Hematopoietic multipotent progenitor cell treated with erythropoietin and hydrocortisone succinate and interleukin-3 and kit ligand, for 4 days (in vitro differentiated cells): ENCODE results near the gene FOXP1.

ENCODE experiments used
- DNase-seq: peaks from one replicate; pipeline ENCODE4 v3.0.0-alpha.2; 2015

Gene FOXP1

DNA sequence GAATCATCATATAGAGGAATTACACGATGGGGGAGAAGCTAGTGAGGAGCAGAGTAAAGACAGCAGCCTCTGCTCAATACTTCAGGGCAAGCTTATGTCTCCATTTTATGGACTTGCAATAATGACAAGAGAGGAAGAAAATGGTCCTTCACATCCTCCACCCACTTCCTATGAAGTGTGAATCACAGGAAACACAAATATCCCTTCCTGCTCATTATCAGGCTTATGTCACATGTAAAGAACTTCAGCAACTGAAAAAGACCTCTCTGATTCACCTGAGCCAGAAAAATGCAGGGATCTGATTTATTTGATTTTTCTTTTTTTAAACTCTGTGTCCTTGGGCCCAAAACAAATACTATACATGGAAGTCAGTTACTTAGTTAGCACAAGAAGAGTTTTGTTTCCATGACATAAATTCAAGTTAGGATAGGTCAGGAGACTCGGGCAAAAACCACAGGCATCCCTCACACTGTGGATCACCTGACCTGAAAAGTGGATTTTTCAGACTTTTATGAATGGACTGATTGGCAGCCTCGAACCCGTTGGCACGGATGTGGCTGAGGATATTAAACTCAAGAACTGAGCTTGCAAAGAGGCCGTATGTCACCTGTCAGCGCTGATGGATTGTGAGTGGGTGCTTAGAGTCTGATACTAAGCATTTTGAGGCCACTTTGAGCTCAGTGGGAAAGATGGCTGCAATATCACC, 650.3 kb downstream of the FOXP1 start:
- no peak for DNase-seq

DNA sequence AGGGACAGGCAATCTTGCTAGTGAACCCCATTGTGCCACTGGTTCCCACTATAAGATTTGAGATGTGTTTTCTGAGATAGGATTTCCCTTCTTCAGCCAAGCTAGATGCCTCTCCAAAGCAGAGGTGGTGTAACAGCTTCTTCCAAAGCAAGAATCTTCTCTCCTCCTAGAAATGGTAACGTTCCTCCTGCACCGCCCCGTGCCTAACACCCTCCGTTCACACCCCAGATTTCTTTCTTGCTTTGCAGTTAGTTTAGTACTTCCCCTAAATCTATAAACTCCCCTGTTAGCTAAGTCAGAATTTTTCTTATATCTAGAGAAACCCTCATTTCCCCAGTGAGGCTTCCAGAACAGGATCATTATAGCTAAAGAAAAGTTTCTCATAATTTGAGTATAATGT, 653.5 kb downstream of the FOXP1 start:
- no peak for DNase-seq

DNA sequence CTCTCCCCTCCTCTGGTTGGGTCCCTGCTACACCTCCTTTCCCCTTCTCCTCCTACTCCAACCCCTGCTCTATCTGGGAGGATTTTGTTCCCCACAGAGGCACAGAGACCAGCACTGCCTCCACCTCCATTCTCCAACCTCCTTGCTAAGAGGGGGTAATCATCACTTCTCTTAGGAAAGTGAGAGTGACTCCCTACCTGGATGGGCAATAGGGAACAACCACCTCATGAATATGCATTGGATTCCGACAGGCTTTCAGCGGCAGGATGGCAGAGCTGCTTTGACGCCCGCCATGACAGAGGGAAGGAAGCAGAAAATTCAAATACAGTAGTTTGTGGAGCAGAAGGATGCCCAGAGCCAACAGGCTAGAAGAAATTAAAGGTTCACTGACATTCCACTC, 656.3 kb downstream of the FOXP1 start:
- DNase-seq, result no peak

DNA sequence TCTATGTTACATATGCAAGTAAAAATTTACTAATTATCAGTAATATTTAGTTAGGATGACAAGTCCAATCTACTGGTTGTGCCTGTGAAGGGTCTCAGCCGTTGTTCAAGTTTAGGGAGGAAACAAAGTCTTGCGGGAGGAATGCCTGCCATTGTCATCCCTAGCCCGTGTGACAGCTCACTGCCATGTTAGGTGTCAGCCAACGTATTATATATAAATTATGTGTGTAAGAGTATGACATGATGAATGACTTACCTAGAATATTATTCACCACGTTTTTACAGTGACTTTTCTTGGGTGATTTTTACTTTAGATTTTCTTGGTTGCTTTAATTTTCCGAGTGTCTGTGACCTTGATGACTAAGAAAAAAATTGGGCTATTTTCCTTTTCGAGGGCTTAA, 656.7 kb downstream of the FOXP1 start:
- DNase-seq, result no peak

DNA sequence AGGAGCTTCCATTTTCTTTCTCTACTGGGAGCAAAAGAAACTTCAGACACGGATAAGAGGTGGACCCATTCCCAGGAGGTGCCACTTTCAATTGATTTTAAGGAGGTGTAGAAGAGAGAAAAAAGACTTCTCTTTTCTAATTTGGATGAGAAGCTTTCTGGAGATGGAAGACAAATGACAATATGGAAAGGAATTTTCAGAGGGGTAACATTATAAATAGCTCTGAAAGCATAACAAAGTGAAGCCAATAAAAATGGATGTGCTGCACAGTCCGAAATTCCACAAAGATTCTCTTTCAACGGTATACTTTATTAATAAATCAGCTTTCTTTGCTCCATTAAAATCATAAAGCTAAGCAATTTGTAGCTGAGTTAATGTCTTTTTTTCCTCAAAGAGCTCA, 663.9 kb downstream of the FOXP1 start:
- DNase-seq, result no peak

DNA sequence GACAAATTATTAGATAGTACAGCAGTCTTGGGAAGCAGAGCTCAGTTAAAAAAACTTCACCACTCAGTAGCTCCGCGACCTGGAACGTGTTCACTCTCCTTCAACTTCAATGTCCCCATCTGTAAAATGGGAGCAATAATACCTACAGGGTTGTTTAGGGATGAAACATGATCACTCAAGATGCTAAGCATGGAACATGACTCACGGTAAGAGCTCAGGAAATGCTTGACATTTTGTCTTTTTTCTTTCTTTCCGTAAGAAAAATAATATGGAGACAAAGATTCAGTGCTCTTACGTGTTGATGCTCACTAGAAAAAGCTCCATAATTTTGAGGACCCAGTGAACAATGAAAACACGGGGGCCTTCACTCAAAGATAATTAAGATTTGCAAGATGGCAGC, 664.4 kb downstream of the FOXP1 start:
- DNase-seq, result no peak

DNA sequence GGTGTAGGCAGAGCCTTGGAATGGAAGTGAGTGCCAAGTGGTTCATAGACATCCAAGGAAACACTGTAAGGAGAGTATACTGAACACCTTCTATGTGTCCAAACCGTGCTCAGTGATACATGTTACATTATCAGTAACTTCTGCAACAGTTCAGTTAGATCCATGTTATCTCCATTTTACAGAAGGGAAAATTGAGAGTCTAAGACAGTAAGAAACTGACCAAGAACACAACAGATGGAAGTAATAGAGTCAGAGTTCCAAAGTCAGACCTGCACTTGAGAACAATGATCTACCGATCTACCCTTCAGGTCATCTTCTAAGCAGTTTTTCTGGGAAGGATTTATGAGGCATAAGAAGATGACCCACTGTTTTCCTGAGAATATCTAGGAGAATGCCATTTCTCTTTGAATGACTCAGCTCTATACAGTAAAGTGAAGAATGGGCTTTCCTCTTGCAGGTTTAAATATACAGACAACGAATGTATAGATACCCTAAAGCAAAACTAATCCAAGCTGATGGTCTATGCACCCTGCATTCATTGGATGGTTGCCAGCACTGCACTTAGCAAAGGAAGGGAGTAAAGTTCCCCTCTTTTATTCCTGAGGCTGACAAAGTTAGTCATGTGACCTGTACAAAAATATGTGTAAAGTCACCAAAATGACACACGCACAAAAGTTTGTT, 667.0 kb downstream of the FOXP1 start:
- peak; percentile 32 for DNase-seq

DNA sequence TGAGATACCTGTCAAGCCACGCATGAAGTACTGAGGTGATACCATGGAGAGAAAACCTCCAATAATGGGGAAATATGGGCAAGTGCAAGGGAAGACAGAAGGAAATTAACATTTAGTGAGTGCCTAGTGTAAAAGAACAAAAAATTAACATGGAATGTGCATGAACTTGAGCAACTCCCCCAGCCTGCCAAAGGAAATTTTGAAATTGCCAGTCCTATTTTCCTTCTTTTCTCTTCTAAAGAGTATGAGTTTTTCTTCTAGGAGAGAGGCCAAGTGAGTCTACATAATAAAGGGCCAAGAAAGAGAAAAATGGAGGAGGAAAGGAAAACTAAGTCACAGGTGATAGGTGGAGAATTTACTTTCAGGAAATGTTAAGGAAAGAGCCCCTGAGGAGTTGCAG, 668.7 kb downstream of the FOXP1 start:
- DNase-seq, result no peak

DNA sequence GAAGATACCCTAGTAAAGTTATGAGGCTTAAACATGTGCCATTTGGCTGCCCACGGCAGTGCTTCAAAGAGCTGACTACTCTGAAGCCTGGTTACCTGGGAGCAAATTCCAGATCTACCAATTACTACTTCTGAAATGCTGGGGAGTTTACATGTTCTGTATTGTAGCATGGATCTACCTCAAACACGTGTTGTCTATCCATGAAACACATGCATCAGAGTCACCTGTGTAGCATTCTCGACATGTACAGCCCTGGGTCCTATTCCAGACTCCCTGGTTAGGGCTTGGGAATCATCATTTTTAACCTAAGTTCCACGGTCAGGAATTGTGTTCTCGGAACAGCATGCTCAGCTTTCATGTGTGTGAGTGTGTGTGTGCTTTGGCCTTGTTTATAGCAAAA, 671.8 kb downstream of the FOXP1 start:
- no peak for DNase-seq

DNA sequence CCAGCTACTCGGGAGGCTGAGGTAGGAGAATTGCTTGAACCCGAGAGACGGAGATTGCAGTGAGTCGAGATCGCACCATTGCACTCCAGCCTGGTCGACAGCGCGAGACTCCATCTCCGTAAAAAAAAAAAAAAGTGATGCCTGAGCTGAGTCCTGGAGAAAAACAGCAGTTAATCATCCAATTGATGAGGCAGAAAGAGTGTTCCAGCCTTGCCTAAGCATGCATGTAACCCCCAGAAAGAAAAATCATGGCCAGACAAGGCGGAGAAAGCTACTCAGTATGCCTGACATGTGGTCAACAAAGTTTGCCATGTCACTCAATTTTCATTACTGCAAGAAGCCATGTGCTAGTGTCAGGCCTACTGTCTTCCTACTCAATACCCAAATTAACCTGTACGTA, 678.0 kb downstream of the FOXP1 start:
- no peak for DNase-seq
